T-cell (primary cell): ENCODE data around the gene SPAG6. TPM values are rescaled to one million over a fixed set of nuclear protein-coding genes. Genes with fewer than 3 reads are reported as not detected.
A peak's percentile ranks its signal among the peaks of the same experiment; 100 is the strongest.

Source experiments
- ATAC-seq, 4 experiments: fragments of 200-7000 bp in 3 of 4; fragments of 150-1000 bp in 1 of 4; cut with Tn5 transposase; replicated peaks in 1 of 4; 1 replicate in 3 of 4; 2 replicates in 1 of 4; pipeline ENCODE4 v1.10.0; 2021; ENCODE audit warnings: moderate library complexity in 3 of 4, mild to moderate bottlenecking in 2 of 4, moderate number of reproducible peaks in 1 of 4
- CTCF ChIA-PET, 2 donors: fragments of 300-600 bp; sonication (Branson Sonifier 250); formaldehyde crosslinking; loops; one replicate each; lab custom pipeline; 2022; ENCODE audit warnings: antibody characterized with exemption in 2 of 2; lab: Charles Lee
- POLR2A ChIA-PET, 2 donors: fragments of 300-600 bp; sonication (Branson Sonifier 250); formaldehyde crosslinking; loops; one replicate each; lab custom pipeline; 2022; ENCODE audit warnings: antibody characterized with exemption in 2 of 2; lab: Charles Lee
- DNase-seq, 35 experiments: peaks; one replicate each; pipeline versions ENCODE4 v3.0.0 to v3.0.0-alpha.2; 2013 to 2023
- H3K27ac ChIP-seq: one replicate; pipeline ENCODE4 v1.5.1; 2013; ENCODE audit warnings: low read length
- H3K27me3 ChIP-seq, 2 experiments: replicated peaks in 1 of 2; 1 replicate in 1 of 2; 2 replicates in 1 of 2; pipeline versions ENCODE4 v1.6.1 to v1.7.0; 2013; ENCODE audit warnings: low read length in 1 of 2, mixed read lengths in 1 of 2; ENCODE audit not compliant: control insufficient read depth in 2 of 2, insufficient read depth in 2 of 2; ENCODE audit errors: extremely low read depth in 1 of 2
- H3K36me3 ChIP-seq, 2 donors: 1 replicate in 1 of 2; 2 replicates in 1 of 2; pipeline versions ENCODE4 v1.6.1 to v1.7.0; 2013; ENCODE audit warnings: low read length in 1 of 2; ENCODE audit not compliant: control insufficient read depth in 2 of 2, insufficient read depth in 1 of 2; ENCODE audit errors: extremely low read depth in 1 of 2
- H3K4me1 ChIP-seq, 2 experiments: 1 replicate in 1 of 2; 2 replicates in 1 of 2; pipeline versions ENCODE4 v1.6.1 to v1.7.0; 2013; ENCODE audit warnings: low read length in 2 of 2, mixed read lengths in 1 of 2; ENCODE audit not compliant: insufficient read depth in 2 of 2, control insufficient read depth in 1 of 2; ENCODE audit errors: extremely low read depth in 1 of 2
- H3K4me3 ChIP-seq, 2 donors: 1 replicate in 1 of 2; 2 replicates in 1 of 2; pipeline versions ENCODE4 v1.5.1 to v1.7.0; 2013; ENCODE audit warnings: mild to moderate bottlenecking in 2 of 2, low read length in 1 of 2, moderate library complexity in 1 of 2; ENCODE audit not compliant: control insufficient read depth in 1 of 2; ENCODE audit errors: extremely low read depth in 1 of 2
- H3K9me3 ChIP-seq: 2 replicates; pipeline ENCODE4 v1.7.0; 2013
- H3K27ac Mint-ChIP-seq, 2 donors: one replicate each; pipeline ENCODE4 v1.8.0; 2020 to 2021; ENCODE audit warnings: mild to moderate bottlenecking in 2 of 2, mixed read lengths in 2 of 2
- H3K27me3 Mint-ChIP-seq, 2 donors: one replicate each; pipeline ENCODE4 v1.8.0; 2021 to 2022; ENCODE audit warnings: mixed read lengths in 2 of 2
- H3K36me3 Mint-ChIP-seq: one replicate; pipeline ENCODE4 v1.8.0; 2021; ENCODE audit warnings: mixed read lengths
- H3K4me1 Mint-ChIP-seq, 3 donors: one replicate each; pipeline ENCODE4 v1.8.0; 2020 to 2022; ENCODE audit warnings: mixed read lengths in 3 of 3, mild to moderate bottlenecking in 1 of 3
- H3K4me3 Mint-ChIP-seq, 3 donors: one replicate each; pipeline ENCODE4 v1.8.0; 2020 to 2022; ENCODE audit warnings: mild to moderate bottlenecking in 3 of 3, mixed read lengths in 3 of 3, moderate library complexity in 3 of 3
- H3K9me3 Mint-ChIP-seq, 3 donors: one replicate each; pipeline ENCODE4 v1.8.0; 2020 to 2022; ENCODE audit warnings: mixed read lengths in 3 of 3
- WGBS: methylation state at CpG from one replicate; pipeline ENCODE4 v1.1.5; 2013; ENCODE audit warnings: missing lambda C conversion rate; ENCODE audit not compliant: insufficient coverage; 5-methylcytosine and 5-hydroxymethylcytosine counted together
- total RNA-seq, 35 experiments: library from RNA in 6 of 35; stranded (reverse) in 6 of 35; fragments of 120-200 nt in 1 of 35; gene quantifications; one replicate each; pipeline versions ENCODE4 v1.2.1 to v1.2.4 and lab custom pipeline; 2013 to 2026

The SPAG6 gene
- total RNA-seq, 5 donors from 2014 or later (not counting 1 experiment from before 2014, with no cell fraction given), result 0.23 to 0.33 TPM; not detected in 3

DNA sequence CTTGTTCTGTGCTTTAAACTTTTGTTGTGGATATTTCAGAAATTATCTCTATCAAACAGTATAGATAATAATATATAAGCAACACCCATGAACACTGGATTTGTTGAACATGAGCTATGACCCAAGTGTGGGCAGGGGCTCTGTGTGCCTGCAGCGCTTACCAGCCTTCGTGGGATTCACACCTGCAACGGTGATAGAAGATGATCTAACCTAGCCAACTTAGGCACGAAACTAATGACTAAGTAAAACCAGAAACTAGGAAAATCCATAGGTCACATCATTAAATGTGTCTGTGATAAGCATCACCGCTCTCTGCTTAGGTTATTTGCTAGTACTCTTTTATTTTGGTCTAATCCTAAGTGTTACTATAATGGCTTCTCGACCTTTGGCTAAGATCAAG lies 18.0 kb downstream of the SPAG6 start:
- CTCF ChIA-PET, result no interaction called here
- ATAC-seq, result no peak

DNA sequence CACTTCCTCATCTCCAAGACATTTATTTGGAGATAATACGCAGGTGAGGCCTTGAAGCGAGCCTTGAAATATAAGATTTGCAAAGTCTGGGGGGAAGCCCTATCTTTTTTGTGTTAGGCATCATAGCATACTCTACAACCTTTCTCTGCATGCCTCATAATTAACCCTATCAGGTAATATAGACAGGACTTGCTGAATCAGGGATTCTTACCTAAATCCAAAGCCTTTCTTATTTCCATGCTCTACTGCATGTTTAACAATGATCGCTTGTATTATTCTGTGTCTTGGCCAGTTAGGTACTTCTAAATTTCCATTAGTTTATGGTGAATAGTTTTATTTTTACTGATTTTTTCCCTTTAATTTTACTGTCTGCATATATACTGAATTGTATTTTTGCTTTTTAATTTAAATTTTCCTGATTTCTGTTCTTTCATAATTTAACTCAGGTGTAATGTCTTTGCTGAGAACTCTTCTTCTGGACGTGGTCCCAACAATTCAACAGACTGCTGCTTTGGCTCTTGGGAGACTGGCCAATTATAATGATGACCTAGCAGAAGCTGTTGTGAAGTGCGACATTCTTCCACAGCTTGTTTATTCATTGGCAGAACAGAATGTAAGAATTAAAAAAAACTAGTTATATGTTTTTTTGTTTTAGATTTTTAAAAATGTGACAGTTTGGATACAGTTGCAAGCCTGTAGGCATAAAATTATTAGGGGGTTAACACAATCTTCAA lies 19.3 kb downstream of the SPAG6 start:
- no peak overlapping the region for H3K27ac Mint-ChIP-seq
- H3K4me3 Mint-ChIP-seq, result no peak overlapping the region
- peaks cover 3 to 5% of the 10 kb centered on the region in 2 donors for H3K27me3 Mint-ChIP-seq
- no peaks in the 10 kb centered on the region for H3K9me3 Mint-ChIP-seq
- Histone ChIP-seq H3K27me3 (peaks cover 0 to 4% of the 10 kb centered on the region in 2 experiments), H3K36me3 (no peaks in the 10 kb centered on the region), H3K4me1 (no peaks in the 10 kb centered on the region), H3K4me3 (no peak overlapping the region), H3K9me3 (no peaks in the 10 kb centered on the region), H3K27ac (no peak overlapping the region)
- peaks cover 0 to 9% (median 2%) of the 10 kb centered on the region in 3 donors for H3K4me1 Mint-ChIP-seq
- ChIA-PET CTCF (interaction anchor here in 1 of 2 donors (1.0 kb wide), 1 partner anchor 8 kb away, joined by 3 read pairs; no protein-coding TSS in a partner anchor), POLR2A (interaction anchor here in 1 of 2 donors (0.6 kb wide), 1 partner anchor 16 kb away, joined by 3 read pairs; no protein-coding TSS in a partner anchor)
- H3K36me3 Mint-ChIP-seq, result no peaks in the 10 kb centered on the region
- ATAC-seq (no peak), DNase-seq (no peak)
- 100% methylated on average over 1 of the region's 5 CpGs for WGBS

More for the DNA sequence above, 18.0 kb downstream of the SPAG6 start:
- Mint-ChIP-seq H3K4me3 (no peak overlapping the region), H3K9me3 (no peaks in the 10 kb centered on the region), H3K27me3 (peaks cover 3 to 5% of the 10 kb centered on the region in 2 donors), H3K27ac (no peak overlapping the region), H3K36me3 (no peaks in the 10 kb centered on the region), H3K4me1 (peaks cover 0 to 5% (median 0%) of the 10 kb centered on the region in 3 donors)
- no peak overlapping the region for H3K4me3 ChIP-seq
- POLR2A ChIA-PET, result no interaction called here
- H3K36me3 ChIP-seq, result no peaks in the 10 kb centered on the region
- DNase-seq, result no peak
- no peaks in the 10 kb centered on the region for H3K4me1 ChIP-seq
- WGBS, result 78% methylated on average over 4 of the region's 6 CpGs
- H3K27ac ChIP-seq, result no peak overlapping the region
- no peaks in the 10 kb centered on the region for H3K9me3 ChIP-seq
- H3K27me3 ChIP-seq, result peaks cover 0 to 4% of the 10 kb centered on the region in 2 experiments

DNA sequence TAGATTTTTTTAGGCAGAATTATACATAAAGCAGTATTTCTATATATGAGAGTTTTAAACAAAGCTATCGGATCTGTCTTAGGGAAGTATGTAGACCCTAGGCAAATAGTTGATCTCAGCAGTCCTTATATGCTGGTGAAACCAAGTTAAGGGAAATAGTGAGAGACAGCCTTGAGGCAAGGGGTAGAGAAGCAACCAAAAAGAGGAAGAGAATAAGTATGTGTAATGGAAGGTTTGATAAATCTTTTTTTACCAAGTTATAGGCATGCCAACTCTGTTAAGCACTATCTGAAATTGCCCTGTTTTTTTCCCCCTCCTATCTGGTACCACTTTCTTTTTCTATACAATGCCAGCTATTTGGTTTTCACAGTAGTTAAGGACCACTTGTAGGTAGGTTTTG lies 19.9 kb downstream of the SPAG6 start:
- Mint-ChIP-seq H3K27me3 (peaks cover 3% of the 10 kb centered on the region in 2 donors), H3K4me3 (no peak overlapping the region), H3K9me3 (no peaks in the 10 kb centered on the region), H3K4me1 (peaks cover 0 to 13% (median 4%) of the 10 kb centered on the region in 3 donors), H3K27ac (no peak overlapping the region), H3K36me3 (no peaks in the 10 kb centered on the region)
- WGBS, result no CpG with 5 or more reads among the region's 1 CpG
- Histone ChIP-seq H3K9me3 (no peaks in the 10 kb centered on the region), H3K4me1 (peaks cover 0 to 6% of the 10 kb centered on the region in 2 experiments), H3K4me3 (no peak overlapping the region), H3K27ac (no peak overlapping the region), H3K36me3 (no peaks in the 10 kb centered on the region), H3K27me3 (peaks cover 0 to 4% of the 10 kb centered on the region in 2 experiments)
- no peak for DNase-seq
- ChIA-PET CTCF (interaction anchor here in 1 of 2 donors (1.0 kb wide), 1 partner anchor 12 kb away, joined by 4 read pairs; no protein-coding TSS in a partner anchor), POLR2A (interaction anchor here in 1 of 2 donors (0.6 kb wide), 2 partner anchors 15 to 37 kb away, joined by 3 to 4 read pairs; no protein-coding TSS in a partner anchor)
- no peak for ATAC-seq

DNA sequence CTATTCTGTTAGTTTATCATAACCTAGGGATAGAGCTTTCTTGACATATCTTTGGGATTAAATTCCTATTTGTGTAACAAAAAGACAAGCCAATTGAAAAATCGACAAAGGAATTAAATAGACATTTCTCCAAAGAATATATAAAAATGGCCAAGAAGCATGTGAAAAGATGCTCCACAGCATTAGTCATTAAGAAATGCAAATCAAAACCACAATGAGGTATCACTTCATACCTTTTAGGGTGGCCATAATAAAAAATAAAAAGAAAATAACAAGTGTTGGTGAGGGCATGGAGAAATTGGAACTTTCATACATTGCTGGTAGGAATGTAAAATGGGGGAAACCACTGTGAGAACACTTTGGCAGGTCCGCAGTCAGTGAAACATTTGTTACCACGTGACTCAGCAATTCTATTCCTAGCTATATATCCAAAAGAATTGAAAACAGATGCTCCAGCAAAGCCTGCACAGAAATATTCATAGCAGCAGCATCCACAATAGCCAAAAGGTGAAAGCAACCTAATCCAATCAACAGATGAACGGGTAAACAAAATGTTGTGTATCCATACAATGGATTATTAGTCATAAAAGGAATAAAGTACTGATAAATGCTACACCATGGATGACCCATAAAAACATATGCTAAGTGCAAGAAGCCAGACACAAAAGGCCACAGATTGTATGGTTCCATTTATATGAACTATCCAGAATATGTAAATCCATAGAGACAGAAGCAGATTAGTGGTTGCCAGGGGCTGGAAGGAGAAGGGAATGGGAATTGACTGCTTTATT lies 20.5 kb downstream of the SPAG6 start:
- ChIA-PET CTCF (interaction anchor here in 1 of 2 donors (1.0 kb wide), 1 partner anchor 11 kb away, joined by 4 read pairs; no protein-coding TSS in a partner anchor), POLR2A (interaction anchor here in 1 of 2 donors (0.6 kb wide), 3 partner anchors 15 to 37 kb away, joined by 3 to 4 read pairs (median 3); no protein-coding TSS in a partner anchor)
- peaks cover 0 to 4% of the 10 kb centered on the region in 2 experiments for H3K27me3 ChIP-seq
- peaks cover 0 to 14% (median 6%) of the 10 kb centered on the region in 3 donors for H3K4me1 Mint-ChIP-seq
- no peak overlapping the region for H3K4me3 ChIP-seq
- no peaks in the 10 kb centered on the region for H3K36me3 ChIP-seq
- H3K27me3 Mint-ChIP-seq, result peaks cover 3% of the 10 kb centered on the region in 2 donors
- H3K27ac Mint-ChIP-seq, result no peak overlapping the region
- peaks cover 0 to 9% of the 10 kb centered on the region in 2 experiments for H3K4me1 ChIP-seq
- no peaks in the 10 kb centered on the region for H3K9me3 Mint-ChIP-seq
- H3K4me3 Mint-ChIP-seq, result no peak overlapping the region
- WGBS, result no CpG with 5 or more reads among the region's 4 CpGs
- no peak for DNase-seq
- no peaks in the 10 kb centered on the region for H3K9me3 ChIP-seq
- no peak for ATAC-seq
- no peaks in the 10 kb centered on the region for H3K36me3 Mint-ChIP-seq
- no peak overlapping the region for H3K27ac ChIP-seq

DNA sequence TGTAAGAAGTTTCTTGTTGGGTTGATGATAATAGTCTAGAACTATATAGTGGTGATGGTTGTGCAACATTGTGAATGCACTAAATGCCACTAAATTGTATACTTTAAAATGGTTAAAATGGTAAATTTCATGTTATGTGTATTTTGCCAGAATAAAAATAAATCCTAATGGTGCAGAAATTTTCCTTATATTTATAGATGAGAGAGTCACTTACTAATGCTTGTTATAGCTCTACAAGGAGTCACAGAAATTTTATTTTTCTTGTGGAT lies 21.1 kb downstream of the SPAG6 start:
- H3K4me3 Mint-ChIP-seq, result no peak overlapping the region
- H3K27ac Mint-ChIP-seq, result no peak overlapping the region
- Histone ChIP-seq H3K4me1 (peaks cover 0 to 9% of the 10 kb centered on the region in 2 experiments), H3K4me3 (no peak overlapping the region), H3K9me3 (no peaks in the 10 kb centered on the region), H3K36me3 (no peaks in the 10 kb centered on the region), H3K27ac (no peak overlapping the region), H3K27me3 (peaks cover 0 to 4% of the 10 kb centered on the region in 2 experiments)
- no peaks in the 10 kb centered on the region for H3K36me3 Mint-ChIP-seq
- CTCF ChIA-PET, result no interaction called here
- DNase-seq (no peak), ATAC-seq (no peak)
- peaks cover 3% of the 10 kb centered on the region in 2 donors for H3K27me3 Mint-ChIP-seq
- POLR2A ChIA-PET, result interaction anchor here in 1 of 2 donors (0.6 kb wide), 1 partner anchor 26 kb away, joined by 3 read pairs; no protein-coding TSS in a partner anchor
- no peaks in the 10 kb centered on the region for H3K9me3 Mint-ChIP-seq
- peaks cover 0 to 14% (median 6%) of the 10 kb centered on the region in 3 donors for H3K4me1 Mint-ChIP-seq

DNA sequence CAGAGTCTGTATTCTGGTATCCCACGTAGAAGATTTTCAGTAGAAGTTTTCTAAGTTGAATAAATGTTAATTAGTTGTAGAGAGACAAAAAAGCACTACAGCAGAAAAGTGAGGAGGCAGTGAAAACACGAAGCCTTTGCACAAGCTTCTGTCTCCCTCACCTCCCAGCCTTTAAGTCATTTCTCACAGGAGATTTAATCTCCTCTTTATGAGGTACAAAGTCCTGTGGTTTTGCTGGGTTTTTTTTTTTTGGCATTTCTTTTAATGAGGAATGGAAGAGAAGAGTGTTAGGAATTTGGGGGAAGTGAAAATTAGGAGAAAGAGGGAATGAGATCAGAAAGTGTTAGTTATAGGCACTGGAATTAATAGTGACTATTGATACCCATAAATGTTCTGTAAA lies 21.5 kb downstream of the SPAG6 start:
- H3K4me3 ChIP-seq, result no peak overlapping the region
- CTCF ChIA-PET, result no interaction called here
- no CpG with 5 or more reads among the region's 2 CpGs for WGBS
- no peak for DNase-seq
- no peaks in the 10 kb centered on the region for H3K36me3 Mint-ChIP-seq
- H3K27ac ChIP-seq, result no peak overlapping the region
- H3K9me3 Mint-ChIP-seq, result no peaks in the 10 kb centered on the region
- POLR2A ChIA-PET, result no interaction called here
- peak overlapping the region in 1 of 2 donors; percentile 47 for H3K27ac Mint-ChIP-seq
- peaks cover 3% of the 10 kb centered on the region in 2 donors for H3K27me3 Mint-ChIP-seq
- H3K4me1 ChIP-seq, result peaks cover 0 to 9% of the 10 kb centered on the region in 2 experiments
- H3K4me1 Mint-ChIP-seq, result peaks cover 0 to 14% (median 6%) of the 10 kb centered on the region in 3 donors
- H3K36me3 ChIP-seq, result no peaks in the 10 kb centered on the region
- no peaks in the 10 kb centered on the region for H3K9me3 ChIP-seq
- ATAC-seq, result no peak
- H3K4me3 Mint-ChIP-seq, result no peak overlapping the region
- peaks cover 0 to 4% of the 10 kb centered on the region in 2 experiments for H3K27me3 ChIP-seq
